OCI-LY1 (cell line): ENCODE measurements around the gene YARS1.

Experiments used
- EZH2 ChIP-seq: fragments of 200-600 bp; sonication (generic), shearing (Covaris generic); IDR thresholded peaks from 2 replicates; pipeline ENCODE4 v1.8.0; 2017; ENCODE audit warnings: borderline replicate concordance, mixed run types, mild to moderate bottlenecking, antibody characterized with exemption, low read length, moderate library complexity, mixed read lengths
- TF ChIP-seq, protein P1 (sequence below): fragments of 200-600 bp; sonication (generic), shearing (Covaris generic); IDR thresholded peaks from 2 replicates; pipeline ENCODE4 v1.5.1; 2017; ENCODE audit warnings: mild to moderate bottlenecking, antibody characterized with exemption, low read length, moderate library complexity, mixed read lengths

- TF ChIP-seq, protein P1, sequence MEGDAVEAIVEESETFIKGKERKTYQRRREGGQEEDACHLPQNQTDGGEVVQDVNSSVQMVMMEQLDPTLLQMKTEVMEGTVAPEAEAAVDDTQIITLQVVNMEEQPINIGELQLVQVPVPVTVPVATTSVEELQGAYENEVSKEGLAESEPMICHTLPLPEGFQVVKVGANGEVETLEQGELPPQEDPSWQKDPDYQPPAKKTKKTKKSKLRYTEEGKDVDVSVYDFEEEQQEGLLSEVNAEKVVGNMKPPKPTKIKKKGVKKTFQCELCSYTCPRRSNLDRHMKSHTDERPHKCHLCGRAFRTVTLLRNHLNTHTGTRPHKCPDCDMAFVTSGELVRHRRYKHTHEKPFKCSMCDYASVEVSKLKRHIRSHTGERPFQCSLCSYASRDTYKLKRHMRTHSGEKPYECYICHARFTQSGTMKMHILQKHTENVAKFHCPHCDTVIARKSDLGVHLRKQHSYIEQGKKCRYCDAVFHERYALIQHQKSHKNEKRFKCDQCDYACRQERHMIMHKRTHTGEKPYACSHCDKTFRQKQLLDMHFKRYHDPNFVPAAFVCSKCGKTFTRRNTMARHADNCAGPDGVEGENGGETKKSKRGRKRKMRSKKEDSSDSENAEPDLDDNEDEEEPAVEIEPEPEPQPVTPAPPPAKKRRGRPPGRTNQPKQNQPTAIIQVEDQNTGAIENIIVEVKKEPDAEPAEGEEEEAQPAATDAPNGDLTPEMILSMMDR, result no peak
- no peak for TF ChIP-seq EZH2
Observed at GRCh38 chr1:32811265-32811664, 5.9 kb downstream of the YARS1 start.
